NT2/D1 (cell line): ENCODE results near the gene BCAT1.

Experiments used
- YY1 ChIP-seq: IDR thresholded peaks from 2 replicates; pipeline ENCODE4 v1.6.1; 2011; ENCODE audit not compliant: insufficient read length, insufficient read depth
- ZNF274 ChIP-seq: IDR thresholded peaks from 2 replicates; pipeline ENCODE4 v1.6.1; 2011; ENCODE audit warnings: mild to moderate bottlenecking, low read depth, low read length

DNA sequence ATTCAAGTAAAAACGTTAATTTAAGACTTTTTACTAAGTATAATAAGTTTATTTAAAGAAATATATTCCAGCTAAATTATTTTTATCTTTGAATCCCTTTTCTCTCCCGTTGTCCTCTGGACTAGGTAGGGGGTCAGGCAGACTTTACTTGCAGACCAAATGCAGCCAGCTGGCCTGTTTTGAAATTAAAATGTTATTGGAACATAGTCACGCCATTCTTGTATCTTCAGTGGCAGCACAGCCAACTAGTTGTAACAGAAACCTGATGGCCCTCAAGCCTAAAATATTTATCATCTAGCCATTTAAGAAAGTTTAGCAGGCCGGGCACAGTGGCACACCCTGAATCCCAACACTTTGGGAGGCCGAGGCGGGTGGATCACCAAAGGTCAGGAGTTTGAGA is 52.7 kb downstream of the BCAT1 start:
- no peak for TF ChIP-seq ZNF274
- no peak for TF ChIP-seq YY1
